RCC 7860 (cell line): ENCODE data around the gene SLC35D3.
"Not testable (repeated sequence)": the region's sequence is repeated elsewhere in the genome, so short reads cannot be mapped to it uniquely, and the experiment has no call there.

ENCODE experiments used
- DNase-seq: peaks from one replicate; pipeline ENCODE4 v3.0.0-alpha.2; 2015; ENCODE audit warnings: low spot score
- FAIRE-seq: peaks from 2 replicates; lab custom pipeline; 2012; peaks lifted over from hg19 to GRCh38; lab: Jason Lieb, UNC

SLC35D3 gene

GRCh38 chr6:136921936-136922684 is at the start of gene SLC35D3:
Gene SLC35D3, plus strand, starts transcription at chr6:136922301. Its CDS starts 128 bp downstream, at chr6:136922429.
- DNase-seq, result no peak
- FAIRE-seq, result no peak

- no peak for DNase-seq
- no peak for FAIRE-seq
Observed at GRCh38 chr6:136873748-136874147, 48.4 kb upstream of the SLC35D3 start.

GRCh38 chr6:136876469-136876868 is 45.6 kb upstream of the SLC35D3 start:
- not testable (repeated sequence) for DNase-seq, FAIRE-seq

GRCh38 chr6:136880748-136881460 is 41.2 kb upstream of the SLC35D3 start:
- FAIRE-seq, result no peak

GRCh38 chr6:136886091-136886490 is 36.0 kb upstream of the SLC35D3 start:
- FAIRE-seq (no peak), DNase-seq (no peak)

More at GRCh38 chr6:136880748-136881460, 41.2 kb upstream of the SLC35D3 start:
- no peak for DNase-seq

GRCh38 chr6:136887953-136888352 is 34.1 kb upstream of the SLC35D3 start:
- DNase-seq (no peak), FAIRE-seq (no peak)

GRCh38 chr6:136889271-136890193 is 32.6 kb upstream of the SLC35D3 start:
- FAIRE-seq (no peak), DNase-seq (no peak)

- FAIRE-seq (no peak), DNase-seq (no peak)
Observed at GRCh38 chr6:136890194-136890839, 31.8 kb upstream of the SLC35D3 start.

GRCh38 chr6:136890986-136891385 is 31.1 kb upstream of the SLC35D3 start:
- DNase-seq, result no peak
- FAIRE-seq, result no peak

- FAIRE-seq (no peak), DNase-seq (no peak)
Observed at GRCh38 chr6:136893187-136893586, 28.9 kb upstream of the SLC35D3 start.

GRCh38 chr6:136895901-136896300 is 26.2 kb upstream of the SLC35D3 start:
- DNase-seq (no peak), FAIRE-seq (no peak)

- FAIRE-seq (no peak), DNase-seq (no peak)
Observed at GRCh38 chr6:136897071-136897470, 25.0 kb upstream of the SLC35D3 start.

- FAIRE-seq (no peak), DNase-seq (no peak)
Observed at GRCh38 chr6:136901212-136901784, 20.8 kb upstream of the SLC35D3 start.

GRCh38 chr6:136904477-136904876 is 17.6 kb upstream of the SLC35D3 start:
- not testable (repeated sequence) for DNase-seq, FAIRE-seq

GRCh38 chr6:136914947-136915346 is 7.2 kb upstream of the SLC35D3 start:
- FAIRE-seq (no peak), DNase-seq (no peak)

GRCh38 chr6:136918706-136919105 is 3.4 kb upstream of the SLC35D3 start:
- FAIRE-seq (no peak), DNase-seq (no peak)

- DNase-seq (no peak), FAIRE-seq (no peak)
Observed at GRCh38 chr6:136920216-136920615, 1.9 kb upstream of the SLC35D3 start.

GRCh38 chr6:136920671-136921380 is 1.3 kb upstream of the SLC35D3 start:
- DNase-seq (no peak), FAIRE-seq (no peak)

GRCh38 chr6:136921381-136921935 is 643 bp upstream of the SLC35D3 start:
- FAIRE-seq, result no peak
- no peak for DNase-seq
